Neural cell (in vitro differentiated cells): ENCODE data around the gene TXNRD1. TPM values are rescaled to one million over a fixed set of nuclear protein-coding genes. Genes with fewer than 3 reads are reported as not detected.

Experiments
- H2AFZ ChIP-seq: fragments of 200-600, 300-800 bp; sonication (generic), shearing (Covaris generic); 2 replicates; pipeline ENCODE4 v1.6.0; 2014; ENCODE audit warnings: low read depth, mild to moderate bottlenecking, antibody characterized with exemption, low read length, moderate library complexity
- H3F3A ChIP-seq: fragments of 200-600 bp; shearing (Covaris generic); 2 replicates; pipeline ENCODE4 v1.6.1; 2016; ENCODE audit warnings: mild to moderate bottlenecking, moderate library complexity, mixed read lengths, antibody characterized with exemption, low read length; ENCODE audit not compliant: insufficient read depth, poor library complexity, severe bottlenecking
- H3K27ac ChIP-seq: fragments of 200-600, 300-800 bp; sonication (generic), shearing (Covaris generic); 2 replicates; pipeline ENCODE4 v1.5.1; 2014; ENCODE audit warnings: mild to moderate bottlenecking, low read length, moderate library complexity
- H3K27me3 ChIP-seq: fragments of 300-800, 200-600 bp; sonication (generic), shearing (Covaris generic); 2 replicates; pipeline ENCODE4 v1.6.0; 2014; ENCODE audit warnings: mild to moderate bottlenecking, low read depth, low read length, moderate library complexity; ENCODE audit not compliant: insufficient read depth
- H3K36me3 ChIP-seq: fragments of 300-800, 200-600 bp; sonication (generic), shearing (Covaris generic); 2 replicates; pipeline ENCODE4 v1.5.1; 2014; ENCODE audit warnings: mild to moderate bottlenecking, antibody characterized with exemption, low read length, moderate library complexity; ENCODE audit not compliant: insufficient read depth
- H3K4me2 ChIP-seq: fragments of 300-800, 200-600 bp; sonication (generic), shearing (Covaris generic); 2 replicates; pipeline ENCODE4 v1.6.0; 2014; ENCODE audit warnings: mild to moderate bottlenecking, low read length
- H3K4me3 ChIP-seq: fragments of 300-800, 200-600 bp; sonication (generic), shearing (Covaris generic); 2 replicates; pipeline ENCODE4 v1.5.1; 2014; ENCODE audit warnings: mild to moderate bottlenecking, low read length, moderate library complexity
- H3K79me2 ChIP-seq: fragments of 200-600 bp; shearing (Covaris generic); replicated peaks from 2 replicates; pipeline ENCODE4 v1.6.0; 2014; ENCODE audit warnings: mild to moderate bottlenecking, low read length, moderate library complexity; ENCODE audit not compliant: insufficient read depth
- H3K9ac ChIP-seq: fragments of 300-800, 200-600 bp; sonication (generic), shearing (Covaris generic); 2 replicates; pipeline ENCODE4 v1.6.1; 2016; ENCODE audit warnings: mild to moderate bottlenecking, low read length, mixed read lengths
- H3K9me2 ChIP-seq: fragments of 200-600 bp; shearing (Covaris generic); 2 replicates; pipeline ENCODE4 v1.6.1; 2016; ENCODE audit warnings: mild to moderate bottlenecking, low read length, mixed read lengths; ENCODE audit not compliant: insufficient read depth
- H3K9me3 ChIP-seq: fragments of 200-600, 300-800 bp; sonication (generic), shearing (Covaris generic); 2 replicates; pipeline ENCODE4 v1.6.1; 2016; ENCODE audit warnings: mild to moderate bottlenecking, mixed run types, low read length, moderate library complexity, mixed read lengths
- H4K20me1 ChIP-seq: fragments of 200-600 bp; shearing (Covaris generic); 2 replicates; pipeline ENCODE4 v1.6.1; 2016; ENCODE audit warnings: mild to moderate bottlenecking, mixed run types; ENCODE audit not compliant: insufficient read depth
- EP300 ChIP-seq: fragments of 450-650 bp; conservative IDR thresholded peaks from 2 replicates; pipeline ENCODE4 v1.6.1; 2014; ENCODE audit warnings: antibody characterized with exemption, mild to moderate bottlenecking, moderate library complexity; ENCODE audit not compliant: poor library complexity, severe bottlenecking
- EZH2 ChIP-seq: fragments of 200-600, 300-800 bp; shearing (Covaris generic), sonication (generic); IDR thresholded peaks from 2 replicates; pipeline ENCODE4 v1.6.1; 2014; ENCODE audit warnings: antibody characterized with exemption, low read length, borderline replicate concordance, mild to moderate bottlenecking; ENCODE audit not compliant: insufficient read depth, poor library complexity, severe bottlenecking
- MXI1 ChIP-seq: fragments of 450-650 bp; conservative IDR thresholded peaks from 2 replicates; pipeline ENCODE4 v1.6.1; 2014; ENCODE audit warnings: antibody characterized with exemption, mild to moderate bottlenecking; ENCODE audit not compliant: poor library complexity, severe bottlenecking
- POLR2AphosphoS5 ChIP-seq: IDR thresholded peaks from 2 replicates; pipeline ENCODE4 v1.6.1; 2012
- RAD21 ChIP-seq: fragments of 450-650 bp; conservative IDR thresholded peaks from 2 replicates; pipeline ENCODE4 v1.6.1; 2014; ENCODE audit warnings: antibody characterized with exemption, mild to moderate bottlenecking, moderate library complexity
- SMC3 ChIP-seq: fragments of 450-650 bp; conservative IDR thresholded peaks from 2 replicates; pipeline ENCODE4 v1.6.1; 2014; ENCODE audit warnings: antibody characterized with exemption, mild to moderate bottlenecking, moderate library complexity; ENCODE audit not compliant: poor library complexity
- TAF1 ChIP-seq: IDR thresholded peaks from 2 replicates; pipeline ENCODE4 v1.6.1; 2012; ENCODE audit warnings: low read depth
- polyA plus RNA-seq: library from polyadenylated mRNA; depleted of rRNA; stranded (reverse); fragments of >200 nt; gene quantifications from 2 replicates; pipeline ENCODE4 v1.2.3, GENCODE V29; 2014
- TF ChIP-seq, protein P1 (sequence below): fragments of 450-650 bp; IDR thresholded peaks from 2 replicates; pipeline ENCODE4 v1.5.1; 2014; ENCODE audit warnings: antibody characterized with exemption, mild to moderate bottlenecking, moderate library complexity; ENCODE audit not compliant: poor library complexity, severe bottlenecking
- TF ChIP-seq, protein P2 (sequence below): IDR thresholded peaks from 2 replicates; pipeline ENCODE4 v1.6.1; 2012; ENCODE audit warnings: borderline replicate concordance

The TXNRD1 gene
- polyA plus RNA-seq, 1 donor from 2014 or later = 59.6 TPM

DNA sequence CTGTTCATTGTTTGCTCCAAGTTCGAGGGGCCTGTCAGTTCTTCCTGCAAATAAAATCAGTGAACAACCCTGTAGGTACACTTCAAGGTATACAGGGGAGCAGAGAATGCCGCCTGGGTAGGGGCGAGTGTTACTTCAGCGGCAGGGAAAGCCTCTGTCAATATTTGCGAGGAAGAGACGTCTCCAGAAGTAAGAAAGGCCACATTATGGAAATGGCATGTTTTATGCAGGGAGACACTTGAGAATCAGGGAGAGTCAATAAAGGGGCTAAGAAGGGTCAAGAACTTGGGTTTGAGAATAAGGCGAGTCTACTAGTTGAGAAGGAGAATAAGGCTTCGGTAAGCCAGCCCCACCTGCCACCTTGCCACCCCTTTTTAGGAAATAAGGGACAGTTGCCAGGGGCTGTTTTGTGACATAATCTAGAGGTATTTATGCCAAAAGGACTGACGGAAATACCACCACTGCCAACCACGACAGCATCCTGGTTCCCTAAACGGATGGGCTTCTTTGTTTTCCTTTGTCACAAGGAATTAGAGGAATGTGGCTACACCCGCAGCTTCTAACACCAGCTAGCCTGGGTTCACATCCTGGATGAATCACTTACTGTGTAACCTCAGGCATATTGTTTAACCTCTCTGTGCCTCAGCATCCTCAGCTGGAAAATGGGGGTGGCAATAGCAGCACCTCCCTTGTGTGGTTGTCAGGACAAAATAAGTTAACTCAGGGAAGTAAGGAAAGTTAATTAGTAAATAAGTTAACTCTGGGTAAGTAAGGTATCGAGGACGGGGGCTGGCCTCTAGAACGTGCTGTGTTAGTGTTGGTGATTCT is 155.7 kb downstream of the TXNRD1 start:
- Histone ChIP-seq H3K4me3 (no peak overlapping the region), H3K27ac (no peak overlapping the region), H3K27me3 (no peaks in the 10 kb centered on the region), H2AFZ (no peak overlapping the region), H3K9ac (no peak overlapping the region), H3F3A (no peaks in the 10 kb centered on the region), H3K4me2 (no peak overlapping the region), H3K9me3 (no peaks in the 10 kb centered on the region), H3K79me2 (no peaks in the 10 kb centered on the region), H3K9me2 (no peaks in the 10 kb centered on the region), H3K36me3 (no peaks in the 10 kb centered on the region), H4K20me1 (no peaks in the 10 kb centered on the region)
- TF ChIP-seq TAF1 = no peak
- TF ChIP-seq MXI1 = no peak
- TF ChIP-seq EP300 = no peak
- TF ChIP-seq POLR2AphosphoS5 = no peak
- TF ChIP-seq, protein P1, sequence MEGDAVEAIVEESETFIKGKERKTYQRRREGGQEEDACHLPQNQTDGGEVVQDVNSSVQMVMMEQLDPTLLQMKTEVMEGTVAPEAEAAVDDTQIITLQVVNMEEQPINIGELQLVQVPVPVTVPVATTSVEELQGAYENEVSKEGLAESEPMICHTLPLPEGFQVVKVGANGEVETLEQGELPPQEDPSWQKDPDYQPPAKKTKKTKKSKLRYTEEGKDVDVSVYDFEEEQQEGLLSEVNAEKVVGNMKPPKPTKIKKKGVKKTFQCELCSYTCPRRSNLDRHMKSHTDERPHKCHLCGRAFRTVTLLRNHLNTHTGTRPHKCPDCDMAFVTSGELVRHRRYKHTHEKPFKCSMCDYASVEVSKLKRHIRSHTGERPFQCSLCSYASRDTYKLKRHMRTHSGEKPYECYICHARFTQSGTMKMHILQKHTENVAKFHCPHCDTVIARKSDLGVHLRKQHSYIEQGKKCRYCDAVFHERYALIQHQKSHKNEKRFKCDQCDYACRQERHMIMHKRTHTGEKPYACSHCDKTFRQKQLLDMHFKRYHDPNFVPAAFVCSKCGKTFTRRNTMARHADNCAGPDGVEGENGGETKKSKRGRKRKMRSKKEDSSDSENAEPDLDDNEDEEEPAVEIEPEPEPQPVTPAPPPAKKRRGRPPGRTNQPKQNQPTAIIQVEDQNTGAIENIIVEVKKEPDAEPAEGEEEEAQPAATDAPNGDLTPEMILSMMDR = no peak
- TF ChIP-seq RAD21 = no peak
- no peak for TF ChIP-seq SMC3
- TF ChIP-seq EZH2 = no peak
- TF ChIP-seq, protein P2, sequence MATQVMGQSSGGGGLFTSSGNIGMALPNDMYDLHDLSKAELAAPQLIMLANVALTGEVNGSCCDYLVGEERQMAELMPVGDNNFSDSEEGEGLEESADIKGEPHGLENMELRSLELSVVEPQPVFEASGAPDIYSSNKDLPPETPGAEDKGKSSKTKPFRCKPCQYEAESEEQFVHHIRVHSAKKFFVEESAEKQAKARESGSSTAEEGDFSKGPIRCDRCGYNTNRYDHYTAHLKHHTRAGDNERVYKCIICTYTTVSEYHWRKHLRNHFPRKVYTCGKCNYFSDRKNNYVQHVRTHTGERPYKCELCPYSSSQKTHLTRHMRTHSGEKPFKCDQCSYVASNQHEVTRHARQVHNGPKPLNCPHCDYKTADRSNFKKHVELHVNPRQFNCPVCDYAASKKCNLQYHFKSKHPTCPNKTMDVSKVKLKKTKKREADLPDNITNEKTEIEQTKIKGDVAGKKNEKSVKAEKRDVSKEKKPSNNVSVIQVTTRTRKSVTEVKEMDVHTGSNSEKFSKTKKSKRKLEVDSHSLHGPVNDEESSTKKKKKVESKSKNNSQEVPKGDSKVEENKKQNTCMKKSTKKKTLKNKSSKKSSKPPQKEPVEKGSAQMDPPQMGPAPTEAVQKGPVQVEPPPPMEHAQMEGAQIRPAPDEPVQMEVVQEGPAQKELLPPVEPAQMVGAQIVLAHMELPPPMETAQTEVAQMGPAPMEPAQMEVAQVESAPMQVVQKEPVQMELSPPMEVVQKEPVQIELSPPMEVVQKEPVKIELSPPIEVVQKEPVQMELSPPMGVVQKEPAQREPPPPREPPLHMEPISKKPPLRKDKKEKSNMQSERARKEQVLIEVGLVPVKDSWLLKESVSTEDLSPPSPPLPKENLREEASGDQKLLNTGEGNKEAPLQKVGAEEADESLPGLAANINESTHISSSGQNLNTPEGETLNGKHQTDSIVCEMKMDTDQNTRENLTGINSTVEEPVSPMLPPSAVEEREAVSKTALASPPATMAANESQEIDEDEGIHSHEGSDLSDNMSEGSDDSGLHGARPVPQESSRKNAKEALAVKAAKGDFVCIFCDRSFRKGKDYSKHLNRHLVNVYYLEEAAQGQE = no peak

DNA sequence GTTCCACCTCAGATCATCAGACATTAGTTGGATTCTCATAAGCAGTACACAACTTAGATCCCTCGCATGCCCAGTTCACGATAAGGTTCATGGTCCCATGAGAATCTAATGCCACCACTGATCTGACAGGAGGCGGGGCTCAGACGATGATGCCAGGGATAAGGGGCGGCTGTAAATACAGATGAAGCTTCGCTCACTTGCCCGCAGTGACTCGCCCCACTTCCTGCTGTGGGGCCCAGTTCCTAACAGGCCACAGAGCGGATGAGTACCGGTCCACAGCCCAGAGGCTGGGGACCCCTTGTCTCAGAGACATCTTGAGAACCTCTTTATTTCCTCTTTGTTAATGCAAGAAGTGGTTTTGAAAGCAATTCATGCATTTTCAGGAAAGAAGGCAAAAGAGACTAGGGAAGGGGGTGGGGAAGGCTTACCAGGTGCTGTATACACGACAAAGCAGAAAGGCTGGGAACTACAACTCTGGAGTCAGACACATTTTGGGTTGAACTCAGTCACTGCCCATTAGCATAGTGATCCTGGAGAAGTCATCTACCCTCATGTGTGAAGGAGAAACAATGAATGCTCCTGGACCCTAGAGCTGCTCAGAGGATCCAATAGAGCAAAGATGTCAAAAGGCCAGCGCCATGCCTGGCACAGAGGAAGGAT is 156.6 kb downstream of the TXNRD1 start:
- Histone ChIP-seq H3K4me3 (no peak overlapping the region), H3K9ac (no peak overlapping the region), H3K9me2 (no peaks in the 10 kb centered on the region), H2AFZ (no peak overlapping the region), H3K79me2 (no peaks in the 10 kb centered on the region), H3K4me2 (no peak overlapping the region), H3K9me3 (no peaks in the 10 kb centered on the region), H3K27ac (no peak overlapping the region), H3K36me3 (no peaks in the 10 kb centered on the region), H3F3A (no peaks in the 10 kb centered on the region), H4K20me1 (no peaks in the 10 kb centered on the region), H3K27me3 (no peaks in the 10 kb centered on the region)
- TF ChIP-seq, protein P1 = no peak
- TF ChIP-seq SMC3 (no peak), EP300 (no peak), MXI1 (no peak), POLR2AphosphoS5 (no peak), EZH2 (no peak)
- TF ChIP-seq, protein P2 = no peak
